Suprapubic skin (tissue), 3 donors: ENCODE measurements around the gene CUL7.

Source experiments
- EP300 ChIP-seq: sonication (generic); formaldehyde crosslinking; IDR thresholded peaks from one replicate; pipeline ENCODE4 v1.6.1; 2017; ENCODE audit warnings: antibody characterized with exemption
- POLR2A ChIP-seq, 2 donors: fragments of 450-650 bp; IDR thresholded peaks; one replicate each; pipeline ENCODE4 v1.6.1; 2017; ENCODE audit warnings: antibody characterized with exemption in 2 of 2, mild to moderate bottlenecking in 2 of 2, moderate library complexity in 2 of 2
- TF ChIP-seq, protein P1 (sequence below), 2 donors: fragments of 200-600 bp in 1 of 2; fragments of 450-650 bp in 1 of 2; sonication (generic) in 1 of 2; IDR thresholded peaks; one replicate each; pipeline ENCODE4 v1.5.1; 2016 to 2019; ENCODE audit warnings: antibody characterized with exemption in 2 of 2, mild to moderate bottlenecking in 1 of 2, moderate library complexity in 1 of 2

DNA sequence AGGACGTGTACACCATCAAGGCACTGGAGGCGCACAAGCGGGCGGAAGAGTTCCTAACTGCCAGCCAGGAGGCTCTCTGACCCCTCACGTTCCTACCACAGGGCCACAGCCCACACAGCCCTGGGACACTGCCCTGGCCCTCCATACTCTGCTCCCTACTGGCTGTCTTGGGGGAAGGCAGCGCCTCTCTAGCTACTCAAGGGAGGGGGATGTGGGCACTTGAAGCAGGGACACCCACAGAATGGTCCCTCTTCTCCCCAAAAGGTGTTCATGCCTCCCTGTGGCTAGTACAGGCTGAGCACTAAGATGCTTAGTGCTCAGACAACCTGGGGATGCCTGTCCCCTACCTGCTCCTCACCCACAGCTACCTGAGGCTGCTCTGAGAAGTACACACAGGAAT lies 42.4 kb downstream of the CUL7 start:
- TF ChIP-seq POLR2A (IDR thresholded peaks at IDR 0.05), result no peak
- TF ChIP-seq, protein P1, sequence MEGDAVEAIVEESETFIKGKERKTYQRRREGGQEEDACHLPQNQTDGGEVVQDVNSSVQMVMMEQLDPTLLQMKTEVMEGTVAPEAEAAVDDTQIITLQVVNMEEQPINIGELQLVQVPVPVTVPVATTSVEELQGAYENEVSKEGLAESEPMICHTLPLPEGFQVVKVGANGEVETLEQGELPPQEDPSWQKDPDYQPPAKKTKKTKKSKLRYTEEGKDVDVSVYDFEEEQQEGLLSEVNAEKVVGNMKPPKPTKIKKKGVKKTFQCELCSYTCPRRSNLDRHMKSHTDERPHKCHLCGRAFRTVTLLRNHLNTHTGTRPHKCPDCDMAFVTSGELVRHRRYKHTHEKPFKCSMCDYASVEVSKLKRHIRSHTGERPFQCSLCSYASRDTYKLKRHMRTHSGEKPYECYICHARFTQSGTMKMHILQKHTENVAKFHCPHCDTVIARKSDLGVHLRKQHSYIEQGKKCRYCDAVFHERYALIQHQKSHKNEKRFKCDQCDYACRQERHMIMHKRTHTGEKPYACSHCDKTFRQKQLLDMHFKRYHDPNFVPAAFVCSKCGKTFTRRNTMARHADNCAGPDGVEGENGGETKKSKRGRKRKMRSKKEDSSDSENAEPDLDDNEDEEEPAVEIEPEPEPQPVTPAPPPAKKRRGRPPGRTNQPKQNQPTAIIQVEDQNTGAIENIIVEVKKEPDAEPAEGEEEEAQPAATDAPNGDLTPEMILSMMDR (IDR thresholded peaks at IDR 0.05), result no peak
- no peak for TF ChIP-seq EP300
